Astrocyte (in vitro differentiated cells and primary cell): ENCODE data around the gene TMIGD3. TPM values are rescaled to one million over a fixed set of nuclear protein-coding genes. Genes with fewer than 3 reads are reported as not detected.

Experiments
- DNase-seq: peaks from one replicate; pipeline ENCODE4 v3.0.0-alpha.2; 2010; ENCODE audit warnings: low read depth
- FAIRE-seq: peaks from 2 replicates; lab custom pipeline; 2011; peaks lifted over from hg19 to GRCh38; lab: Jason Lieb, UNC
- H2AFZ ChIP-seq: 2 replicates; pipeline ENCODE4 v1.6.0; 2012; ENCODE audit warnings: low read depth, low read length, inconsistent platforms
- H3K27ac ChIP-seq: 2 replicates; pipeline ENCODE4 v1.5.1; 2011; ENCODE audit warnings: low read depth, low read length, inconsistent platforms
- H3K27me3 ChIP-seq: 2 replicates; pipeline ENCODE4 v1.6.0; 2011; ENCODE audit warnings: low read length, inconsistent platforms; ENCODE audit not compliant: insufficient read depth
- H3K36me3 ChIP-seq: 2 replicates; pipeline ENCODE4 v1.5.1; 2011; ENCODE audit warnings: low read length, inconsistent platforms; ENCODE audit not compliant: insufficient read depth
- H3K4me1 ChIP-seq: 2 replicates; pipeline ENCODE4 v1.5.1; 2011; ENCODE audit warnings: low read length, inconsistent platforms; ENCODE audit not compliant: insufficient read depth
- H3K4me2 ChIP-seq: 2 replicates; pipeline ENCODE4 v1.6.0; 2012; ENCODE audit warnings: low read length, inconsistent platforms
- H3K4me3 ChIP-seq: 2 replicates; pipeline ENCODE4 v1.5.1; 2011; ENCODE audit warnings: low read depth, mild to moderate bottlenecking, low read length, inconsistent platforms; ENCODE audit not compliant: insufficient read depth
- H3K79me2 ChIP-seq: 2 replicates; pipeline ENCODE4 v1.6.0; 2012; ENCODE audit warnings: mild to moderate bottlenecking, low read length, inconsistent platforms; ENCODE audit not compliant: insufficient read depth
- H3K9ac ChIP-seq: 2 replicates; pipeline ENCODE4 v1.6.0; 2012; ENCODE audit warnings: mild to moderate bottlenecking, low read length, inconsistent platforms
- H3K9me3 ChIP-seq: 2 replicates; pipeline ENCODE4 v1.5.1; 2012; ENCODE audit warnings: low read depth, mild to moderate bottlenecking, low read length, inconsistent platforms; ENCODE audit not compliant: insufficient read depth
- H4K20me1 ChIP-seq: 2 replicates; pipeline ENCODE4 v1.6.0; 2012; ENCODE audit warnings: low read length, inconsistent platforms; ENCODE audit not compliant: insufficient read depth
- H3K27ac Mint-ChIP-seq: one replicate; pipeline ENCODE4 v1.8.0; 2021; ENCODE audit warnings: mild to moderate bottlenecking, mixed read lengths; ENCODE audit not compliant: unreplicated experiment
- H3K27me3 Mint-ChIP-seq: one replicate; pipeline ENCODE4 v1.8.0; 2021; ENCODE audit warnings: low read depth, mixed read lengths; ENCODE audit not compliant: unreplicated experiment
- H3K36me3 Mint-ChIP-seq: one replicate; pipeline ENCODE4 v1.8.0; 2021; ENCODE audit warnings: low read depth, mixed read lengths; ENCODE audit not compliant: unreplicated experiment
- H3K4me1 Mint-ChIP-seq: one replicate; pipeline ENCODE4 v1.8.0; 2021; ENCODE audit warnings: low read depth, mixed read lengths; ENCODE audit not compliant: unreplicated experiment
- H3K4me3 Mint-ChIP-seq: one replicate; pipeline ENCODE4 v1.8.0; 2021; ENCODE audit warnings: mild to moderate bottlenecking, moderate library complexity, mixed read lengths; ENCODE audit not compliant: unreplicated experiment
- H3K9me3 Mint-ChIP-seq: one replicate; pipeline ENCODE4 v1.8.0; 2021; ENCODE audit warnings: mild to moderate bottlenecking, mixed read lengths; ENCODE audit not compliant: unreplicated experiment
- EZH2 ChIP-seq: IDR thresholded peaks from 2 replicates; pipeline ENCODE4 v1.6.1; 2012; ENCODE audit warnings: mild to moderate bottlenecking, low read length, inconsistent platforms; ENCODE audit not compliant: insufficient read depth
- total RNA-seq: library from RNA; stranded (reverse); gene quantifications from 2 replicates; pipeline ENCODE4 v1.2.1, GENCODE V29; 2021
- TF ChIP-seq, protein P1 (sequence below): IDR thresholded peaks from 2 replicates; pipeline ENCODE4 v1.5.1; 2011; ENCODE audit warnings: low read depth, mild to moderate bottlenecking, inconsistent platforms, low read length, moderate library complexity; ENCODE audit not compliant: insufficient read depth

The TMIGD3 gene
- total RNA-seq, 1 donor from 2014 or later = not detected

DNA sequence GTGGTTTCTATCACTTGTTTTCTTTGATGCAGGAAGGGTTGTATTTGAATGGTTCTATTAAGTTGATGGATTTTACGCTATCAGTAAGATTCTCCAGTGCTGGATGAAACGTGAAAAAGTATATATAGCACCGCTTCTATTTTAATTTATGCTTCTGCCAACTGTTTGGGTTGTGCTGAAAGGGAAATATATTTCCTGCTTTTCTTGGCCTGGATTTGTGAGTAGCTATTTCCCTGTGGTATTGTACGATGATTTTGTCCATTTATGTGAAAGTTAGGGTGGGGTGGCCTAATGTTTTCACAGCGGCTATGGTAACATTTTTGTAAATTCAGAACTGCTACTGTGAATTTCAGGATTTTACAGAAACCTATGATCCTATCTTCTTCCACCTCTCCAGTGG, 29.3 kb downstream of the TMIGD3 start:
- no peak overlapping the region for H3K27ac Mint-ChIP-seq
- TF ChIP-seq, protein P1, sequence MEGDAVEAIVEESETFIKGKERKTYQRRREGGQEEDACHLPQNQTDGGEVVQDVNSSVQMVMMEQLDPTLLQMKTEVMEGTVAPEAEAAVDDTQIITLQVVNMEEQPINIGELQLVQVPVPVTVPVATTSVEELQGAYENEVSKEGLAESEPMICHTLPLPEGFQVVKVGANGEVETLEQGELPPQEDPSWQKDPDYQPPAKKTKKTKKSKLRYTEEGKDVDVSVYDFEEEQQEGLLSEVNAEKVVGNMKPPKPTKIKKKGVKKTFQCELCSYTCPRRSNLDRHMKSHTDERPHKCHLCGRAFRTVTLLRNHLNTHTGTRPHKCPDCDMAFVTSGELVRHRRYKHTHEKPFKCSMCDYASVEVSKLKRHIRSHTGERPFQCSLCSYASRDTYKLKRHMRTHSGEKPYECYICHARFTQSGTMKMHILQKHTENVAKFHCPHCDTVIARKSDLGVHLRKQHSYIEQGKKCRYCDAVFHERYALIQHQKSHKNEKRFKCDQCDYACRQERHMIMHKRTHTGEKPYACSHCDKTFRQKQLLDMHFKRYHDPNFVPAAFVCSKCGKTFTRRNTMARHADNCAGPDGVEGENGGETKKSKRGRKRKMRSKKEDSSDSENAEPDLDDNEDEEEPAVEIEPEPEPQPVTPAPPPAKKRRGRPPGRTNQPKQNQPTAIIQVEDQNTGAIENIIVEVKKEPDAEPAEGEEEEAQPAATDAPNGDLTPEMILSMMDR = no peak
- no peak for TF ChIP-seq EZH2
- H3K79me2 ChIP-seq = no peaks in the 10 kb centered on the region
- H3K9me3 ChIP-seq = no peaks in the 10 kb centered on the region
- H3K9ac ChIP-seq = no peak overlapping the region
- no peak for FAIRE-seq
- no peak for DNase-seq
- no peaks in the 10 kb centered on the region for H3K27me3 Mint-ChIP-seq
- no peak overlapping the region for H3K27ac ChIP-seq
- H3K36me3 Mint-ChIP-seq = peaks cover 2% of the 10 kb centered on the region
- no peak overlapping the region for H3K4me2 ChIP-seq
- no peaks in the 10 kb centered on the region for H4K20me1 ChIP-seq
- H3K4me1 ChIP-seq = no peaks in the 10 kb centered on the region
- H3K27me3 ChIP-seq = no peaks in the 10 kb centered on the region
- no peaks in the 10 kb centered on the region for H3K9me3 Mint-ChIP-seq
- peaks cover 4% of the 10 kb centered on the region for H3K4me1 Mint-ChIP-seq
- no peak overlapping the region for H2AFZ ChIP-seq
- no peaks in the 10 kb centered on the region for H3K36me3 ChIP-seq
- H3K4me3 Mint-ChIP-seq = no peak overlapping the region
- H3K4me3 ChIP-seq = no peak overlapping the region

DNA sequence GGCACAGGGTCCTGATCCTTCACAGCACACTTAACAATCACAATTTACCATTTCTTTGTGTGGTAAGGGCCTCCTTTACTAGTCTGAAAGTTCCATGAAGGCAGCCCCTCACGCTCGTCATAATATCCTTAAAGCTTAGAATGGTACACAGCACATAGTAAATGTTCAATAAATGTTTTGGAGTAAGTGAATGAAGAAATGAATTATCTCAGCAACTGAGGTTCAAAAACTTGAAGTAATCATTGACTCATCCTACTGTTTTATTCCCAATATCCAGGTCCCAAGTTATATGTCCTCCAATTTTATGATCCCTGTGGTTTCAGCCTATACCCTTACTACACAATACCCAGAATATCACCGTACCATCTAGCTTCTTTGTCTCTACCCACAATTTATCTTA, 31.9 kb downstream of the TMIGD3 start:
- Histone ChIP-seq H3K4me1 (no peaks in the 10 kb centered on the region), H3K27ac (no peak overlapping the region), H3K36me3 (no peaks in the 10 kb centered on the region), H2AFZ (no peak overlapping the region), H3K79me2 (no peaks in the 10 kb centered on the region), H4K20me1 (no peaks in the 10 kb centered on the region), H3K9me3 (no peaks in the 10 kb centered on the region), H3K4me2 (no peak overlapping the region), H3K9ac (no peak overlapping the region), H3K27me3 (no peaks in the 10 kb centered on the region), H3K4me3 (no peak overlapping the region)
- TF ChIP-seq, protein P1 = no peak
- TF ChIP-seq EZH2 = no peak
- Mint-ChIP-seq H3K4me1 (no peaks in the 10 kb centered on the region), H3K27ac (no peak overlapping the region), H3K27me3 (no peaks in the 10 kb centered on the region), H3K9me3 (no peaks in the 10 kb centered on the region), H3K36me3 (peaks cover 2% of the 10 kb centered on the region), H3K4me3 (no peak overlapping the region)
- FAIRE-seq (no peak), DNase-seq (no peak)

DNA sequence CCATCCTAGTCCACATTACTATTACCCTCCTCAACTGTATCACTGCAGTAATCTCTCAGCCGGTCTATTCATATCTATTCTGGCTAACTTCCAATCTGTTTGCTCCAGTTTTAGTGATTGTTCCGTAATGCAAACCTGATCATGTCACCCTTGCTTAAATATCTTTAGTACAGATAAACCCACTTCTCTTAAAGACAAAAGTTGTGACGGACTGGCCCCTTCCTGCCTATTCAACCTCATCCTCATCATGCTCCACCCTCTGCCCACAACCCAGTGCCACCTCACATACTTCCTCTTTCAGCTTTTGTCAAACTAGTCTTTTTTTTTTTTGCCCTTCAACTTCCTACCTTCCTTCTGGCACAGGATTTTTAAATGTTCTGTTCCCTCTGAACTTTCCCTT, 32.4 kb downstream of the TMIGD3 start:
- Mint-ChIP-seq H3K9me3 (no peaks in the 10 kb centered on the region), H3K4me1 (no peaks in the 10 kb centered on the region), H3K27ac (no peak overlapping the region), H3K36me3 (peaks cover 2% of the 10 kb centered on the region), H3K27me3 (no peaks in the 10 kb centered on the region), H3K4me3 (no peak overlapping the region)
- Histone ChIP-seq H3K27me3 (no peaks in the 10 kb centered on the region), H3K4me2 (no peak overlapping the region), H3K27ac (no peak overlapping the region), H3K9ac (no peak overlapping the region), H3K79me2 (no peaks in the 10 kb centered on the region), H3K9me3 (no peaks in the 10 kb centered on the region), H3K4me1 (no peaks in the 10 kb centered on the region), H3K36me3 (no peaks in the 10 kb centered on the region), H4K20me1 (no peaks in the 10 kb centered on the region), H2AFZ (no peak overlapping the region), H3K4me3 (no peak overlapping the region)
- TF ChIP-seq, protein P1 = no peak
- no peak for DNase-seq
- FAIRE-seq = no peak
